ENCODE results near the gene OCIAD1.

GRCh38 chr4:48813964-48814363 lies 16.9 kb upstream of the OCIAD1 start:
- no peak for TF ChIP-seq CTCF (IDR thresholded peaks at IDR 0.05)
- no peak for TF ChIP-seq POLR2AphosphoS5 (IDR thresholded peaks at IDR 0.05; ENCODE audit: low read depth, low read length)
- no peak for TF ChIP-seq REST (IDR thresholded peaks at IDR 0.05; ENCODE audit: insufficient read depth in 1 of 2, low read depth in 2 of 2, low read length in 1 of 2)
